ENCODE measurements around the gene MTX2.

GRCh38 chr2:176269319-176270099 lies at the start of gene MTX2:
- TF ChIP-seq, protein P1, sequence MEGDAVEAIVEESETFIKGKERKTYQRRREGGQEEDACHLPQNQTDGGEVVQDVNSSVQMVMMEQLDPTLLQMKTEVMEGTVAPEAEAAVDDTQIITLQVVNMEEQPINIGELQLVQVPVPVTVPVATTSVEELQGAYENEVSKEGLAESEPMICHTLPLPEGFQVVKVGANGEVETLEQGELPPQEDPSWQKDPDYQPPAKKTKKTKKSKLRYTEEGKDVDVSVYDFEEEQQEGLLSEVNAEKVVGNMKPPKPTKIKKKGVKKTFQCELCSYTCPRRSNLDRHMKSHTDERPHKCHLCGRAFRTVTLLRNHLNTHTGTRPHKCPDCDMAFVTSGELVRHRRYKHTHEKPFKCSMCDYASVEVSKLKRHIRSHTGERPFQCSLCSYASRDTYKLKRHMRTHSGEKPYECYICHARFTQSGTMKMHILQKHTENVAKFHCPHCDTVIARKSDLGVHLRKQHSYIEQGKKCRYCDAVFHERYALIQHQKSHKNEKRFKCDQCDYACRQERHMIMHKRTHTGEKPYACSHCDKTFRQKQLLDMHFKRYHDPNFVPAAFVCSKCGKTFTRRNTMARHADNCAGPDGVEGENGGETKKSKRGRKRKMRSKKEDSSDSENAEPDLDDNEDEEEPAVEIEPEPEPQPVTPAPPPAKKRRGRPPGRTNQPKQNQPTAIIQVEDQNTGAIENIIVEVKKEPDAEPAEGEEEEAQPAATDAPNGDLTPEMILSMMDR (IDR thresholded peaks at IDR 0.05): peak in 3 of 6 experiments; percentile 42 to 52 (median 42)
- peak; percentile 58 to 61 for TF ChIP-seq POLR2A (IDR thresholded peaks at IDR 0.05)
